ENCODE measurements around the gene PHF12.

Gene PHF12

DNA sequence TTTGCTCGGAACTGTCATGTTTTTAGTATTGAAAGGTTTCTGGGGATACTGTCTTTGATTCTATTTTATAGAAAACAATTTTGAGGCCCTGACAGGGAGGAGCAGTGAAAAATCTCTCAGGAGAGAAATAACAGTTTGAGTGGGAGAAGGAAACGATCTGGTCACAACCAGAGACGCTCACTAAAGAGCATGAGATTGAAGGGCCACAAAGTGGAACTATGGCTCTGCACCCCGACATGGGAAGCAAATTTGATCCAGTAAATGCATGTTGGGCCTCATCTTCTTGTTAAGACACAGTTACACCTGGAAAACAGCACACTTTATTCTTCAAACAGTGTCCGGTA lies 96.0 kb downstream of the PHF12 start:
- no peak for DNase-seq (ENCODE audit: low read depth)
- TF ChIP-seq, protein P1, sequence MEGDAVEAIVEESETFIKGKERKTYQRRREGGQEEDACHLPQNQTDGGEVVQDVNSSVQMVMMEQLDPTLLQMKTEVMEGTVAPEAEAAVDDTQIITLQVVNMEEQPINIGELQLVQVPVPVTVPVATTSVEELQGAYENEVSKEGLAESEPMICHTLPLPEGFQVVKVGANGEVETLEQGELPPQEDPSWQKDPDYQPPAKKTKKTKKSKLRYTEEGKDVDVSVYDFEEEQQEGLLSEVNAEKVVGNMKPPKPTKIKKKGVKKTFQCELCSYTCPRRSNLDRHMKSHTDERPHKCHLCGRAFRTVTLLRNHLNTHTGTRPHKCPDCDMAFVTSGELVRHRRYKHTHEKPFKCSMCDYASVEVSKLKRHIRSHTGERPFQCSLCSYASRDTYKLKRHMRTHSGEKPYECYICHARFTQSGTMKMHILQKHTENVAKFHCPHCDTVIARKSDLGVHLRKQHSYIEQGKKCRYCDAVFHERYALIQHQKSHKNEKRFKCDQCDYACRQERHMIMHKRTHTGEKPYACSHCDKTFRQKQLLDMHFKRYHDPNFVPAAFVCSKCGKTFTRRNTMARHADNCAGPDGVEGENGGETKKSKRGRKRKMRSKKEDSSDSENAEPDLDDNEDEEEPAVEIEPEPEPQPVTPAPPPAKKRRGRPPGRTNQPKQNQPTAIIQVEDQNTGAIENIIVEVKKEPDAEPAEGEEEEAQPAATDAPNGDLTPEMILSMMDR (conservative IDR thresholded peaks at IDR 0.05; ENCODE audit: low read depth, low read length), result no peak
- peak overlapping the region; percentile 90 for H3K4me3 ChIP-seq (ENCODE audit: low read length)
